ENCODE results near the gene SLC38A11. TPM values are rescaled to one million over a fixed set of nuclear protein-coding genes. Genes with fewer than 3 reads are reported as not detected.

SLC38A11 gene
- total RNA-seq, 4 donors from 2014 or later, result 0.19 to 9.9 (median 0.77) TPM

- no peak for TF ChIP-seq CTCF (IDR thresholded peaks at IDR 0.05)
- ATAC-seq (ENCODE audit: low FRiP score) (no peak), DNase-seq (ENCODE audit: low spot score) (no peak)
Measured at GRCh38 chr2:164972216-164972615, 16.9 kb upstream of the SLC38A11 start.

- DNase-seq (ENCODE audit: low spot score), result no peak
- no peak for TF ChIP-seq CTCF (IDR thresholded peaks at IDR 0.05)
- no peak for ATAC-seq (ENCODE audit: low FRiP score)
Measured at GRCh38 chr2:164969909-164970690, 14.8 kb upstream of the SLC38A11 start.

- ATAC-seq (ENCODE audit: low FRiP score) (peak; percentile 48), DNase-seq (ENCODE audit: low spot score) (no peak)
- no peak for TF ChIP-seq CTCF (IDR thresholded peaks at IDR 0.05)
Measured at GRCh38 chr2:164967781-164968228, 12.5 kb upstream of the SLC38A11 start.

- no peak for TF ChIP-seq CTCF (IDR thresholded peaks at IDR 0.05)
- ATAC-seq (ENCODE audit: low FRiP score) (no peak), DNase-seq (ENCODE audit: low spot score) (no peak)
Measured at GRCh38 chr2:164967361-164967760, 12.0 kb upstream of the SLC38A11 start.

- no peak for TF ChIP-seq CTCF (IDR thresholded peaks at IDR 0.05)
Measured at GRCh38 chr2:164964700-164965099, 9.4 kb upstream of the SLC38A11 start.

GRCh38 chr2:164960159-164960558, 4.8 kb upstream of the SLC38A11 start:
- ATAC-seq (ENCODE audit: low FRiP score), result no peak
- no peak for DNase-seq (ENCODE audit: low spot score)
- TF ChIP-seq CTCF (IDR thresholded peaks at IDR 0.05), result no peak

More at GRCh38 chr2:164964700-164965099, 9.4 kb upstream of the SLC38A11 start:
- DNase-seq (ENCODE audit: low spot score) (no peak), ATAC-seq (ENCODE audit: low FRiP score) (no peak)

GRCh38 chr2:164954186-164954585, 1.1 kb downstream of the SLC38A11 start:
- DNase-seq (ENCODE audit: low spot score) (no peak), ATAC-seq (ENCODE audit: low FRiP score) (no peak)
- TF ChIP-seq CTCF (IDR thresholded peaks at IDR 0.05), result no peak

Measured in omental fat pad (tissue), 4 donors.